GM12875 (cell line): Measurements from ENCODE around the gene PAFAH1B1.

ENCODE experiments used
- H3K4me3 ChIP-seq: one replicate; pipeline ENCODE4 v1.5.1; 2011; ENCODE audit warnings: low read depth, low read length, control low read depth
- TF ChIP-seq, protein P1 (sequence below): IDR thresholded peaks from 2 replicates; pipeline ENCODE4 v1.5.1; 2011; ENCODE audit warnings: low read depth, mild to moderate bottlenecking, control low read depth, inconsistent platforms, low read length, moderate library complexity, borderline replicate concordance; ENCODE audit not compliant: insufficient read depth

The PAFAH1B1 gene

DNA sequence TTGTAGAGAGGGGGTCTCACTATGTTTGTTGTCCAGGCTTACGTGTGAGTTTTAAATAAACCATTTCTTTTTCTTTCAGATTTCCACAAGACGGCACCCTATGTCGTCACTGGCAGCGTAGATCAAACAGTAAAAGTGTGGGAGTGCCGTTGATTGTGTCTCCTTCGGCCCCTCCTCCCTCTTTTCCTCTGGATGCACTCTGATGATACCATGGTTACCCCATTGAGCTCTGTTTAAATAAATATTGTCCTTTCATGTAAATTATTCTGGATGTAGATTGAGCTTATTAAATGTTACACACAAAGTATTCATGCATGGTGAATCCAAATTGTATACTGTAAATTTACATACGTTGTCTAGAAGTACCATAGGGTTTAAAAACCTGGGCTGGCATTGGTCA is 88.2 kb downstream of the PAFAH1B1 start:
- TF ChIP-seq, protein P1, sequence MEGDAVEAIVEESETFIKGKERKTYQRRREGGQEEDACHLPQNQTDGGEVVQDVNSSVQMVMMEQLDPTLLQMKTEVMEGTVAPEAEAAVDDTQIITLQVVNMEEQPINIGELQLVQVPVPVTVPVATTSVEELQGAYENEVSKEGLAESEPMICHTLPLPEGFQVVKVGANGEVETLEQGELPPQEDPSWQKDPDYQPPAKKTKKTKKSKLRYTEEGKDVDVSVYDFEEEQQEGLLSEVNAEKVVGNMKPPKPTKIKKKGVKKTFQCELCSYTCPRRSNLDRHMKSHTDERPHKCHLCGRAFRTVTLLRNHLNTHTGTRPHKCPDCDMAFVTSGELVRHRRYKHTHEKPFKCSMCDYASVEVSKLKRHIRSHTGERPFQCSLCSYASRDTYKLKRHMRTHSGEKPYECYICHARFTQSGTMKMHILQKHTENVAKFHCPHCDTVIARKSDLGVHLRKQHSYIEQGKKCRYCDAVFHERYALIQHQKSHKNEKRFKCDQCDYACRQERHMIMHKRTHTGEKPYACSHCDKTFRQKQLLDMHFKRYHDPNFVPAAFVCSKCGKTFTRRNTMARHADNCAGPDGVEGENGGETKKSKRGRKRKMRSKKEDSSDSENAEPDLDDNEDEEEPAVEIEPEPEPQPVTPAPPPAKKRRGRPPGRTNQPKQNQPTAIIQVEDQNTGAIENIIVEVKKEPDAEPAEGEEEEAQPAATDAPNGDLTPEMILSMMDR: no peak
- H3K4me3 ChIP-seq: no peak overlapping the region

DNA sequence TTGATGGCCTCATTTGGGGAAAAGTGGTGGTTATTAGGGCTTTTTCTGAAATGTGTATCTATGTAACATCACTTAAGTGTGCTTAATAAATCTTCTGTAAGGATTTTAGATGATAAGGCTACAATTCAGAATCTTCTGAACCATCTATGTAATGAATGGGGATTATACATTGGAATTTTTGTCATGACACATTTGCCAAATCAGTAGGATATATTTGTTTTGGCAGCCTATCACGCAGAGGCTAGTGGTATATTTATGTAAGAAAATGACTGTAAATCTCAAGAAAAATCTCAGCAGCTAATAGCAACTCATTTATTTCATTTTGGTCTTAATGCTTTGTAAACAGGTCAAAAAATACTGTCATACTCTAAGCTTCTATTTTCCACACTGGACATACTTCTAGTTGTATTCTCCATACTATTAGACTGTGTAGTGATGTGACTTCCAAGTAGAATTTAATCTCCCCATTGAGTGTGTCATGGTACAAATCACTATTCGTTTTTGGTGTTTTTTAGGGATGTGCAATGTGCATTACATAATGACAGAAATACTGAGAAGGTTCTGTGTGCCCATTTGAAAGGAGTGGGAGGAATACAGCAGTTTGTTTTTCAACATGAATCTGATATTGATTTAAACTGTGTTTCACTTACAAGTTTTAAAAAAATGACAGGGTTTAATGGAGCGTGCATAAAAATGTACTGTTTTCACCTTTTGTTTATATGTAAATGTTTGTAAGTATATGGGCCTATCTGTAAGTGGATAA is 88.9 kb downstream of the PAFAH1B1 start:
- TF ChIP-seq, protein P1: no peak
- H3K4me3 ChIP-seq: no peak overlapping the region

DNA sequence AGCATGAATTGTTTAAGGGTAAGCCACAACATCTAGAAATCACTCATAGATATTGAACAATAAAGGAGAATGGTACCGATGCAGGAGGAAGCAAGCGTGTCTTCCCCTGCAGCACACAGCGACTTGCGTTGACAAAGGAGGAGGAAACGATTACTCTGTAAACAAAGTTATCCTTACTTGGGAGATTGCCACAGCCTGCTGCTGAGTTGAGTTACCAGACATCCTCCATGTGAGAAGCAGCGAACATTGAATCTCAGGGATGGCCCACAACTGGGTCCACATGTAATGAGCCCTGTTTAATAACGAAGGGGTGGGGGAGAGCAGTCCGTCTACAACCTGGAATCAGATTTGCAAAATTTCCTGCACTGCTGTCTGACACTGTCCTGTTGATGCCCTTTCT is 90.5 kb downstream of the PAFAH1B1 start:
- no peak overlapping the region for H3K4me3 ChIP-seq
- TF ChIP-seq, protein P1: no peak

DNA sequence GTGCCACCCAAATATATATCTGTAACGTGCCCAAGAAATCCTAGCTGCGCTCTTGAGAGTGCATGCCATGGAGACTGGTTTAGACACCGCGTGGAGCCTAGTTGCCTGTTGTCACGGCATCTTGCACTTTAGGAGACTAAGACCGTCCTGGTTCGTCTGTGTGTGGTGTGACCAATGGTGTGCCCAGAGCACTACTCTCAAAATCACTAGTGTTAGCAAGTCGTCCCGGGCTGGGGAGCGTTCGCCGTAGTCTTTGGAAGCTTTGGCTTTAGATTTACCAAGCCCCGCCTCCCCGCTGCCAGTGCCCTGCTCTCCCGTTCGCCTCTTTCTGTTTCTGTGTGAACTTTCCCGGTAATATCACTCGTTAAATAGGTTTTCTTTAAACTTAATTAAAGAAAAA is 91.1 kb downstream of the PAFAH1B1 start:
- no peak overlapping the region for H3K4me3 ChIP-seq
- TF ChIP-seq, protein P1: no peak

DNA sequence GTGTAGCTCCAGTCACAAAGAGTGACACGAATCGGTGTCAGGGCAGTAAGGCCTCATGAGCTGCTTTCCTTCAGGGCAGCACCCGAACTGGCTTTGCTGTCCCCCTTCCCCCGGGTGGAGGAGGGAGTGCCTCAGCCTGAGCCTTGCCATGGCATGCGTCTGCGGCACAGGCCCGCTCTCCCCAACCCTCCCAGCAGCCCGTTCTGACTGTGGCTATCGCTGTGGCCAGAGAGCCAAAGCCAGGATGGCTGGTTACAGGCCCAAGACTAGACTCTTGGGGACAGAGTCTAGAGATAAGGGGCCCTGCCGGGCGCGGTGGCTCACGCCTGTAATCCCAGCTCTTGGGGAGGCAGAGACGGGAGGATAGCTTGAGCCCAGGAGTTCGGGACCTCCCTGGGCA is 92.2 kb downstream of the PAFAH1B1 start:
- TF ChIP-seq, protein P1: no peak
- no peak overlapping the region for H3K4me3 ChIP-seq

DNA sequence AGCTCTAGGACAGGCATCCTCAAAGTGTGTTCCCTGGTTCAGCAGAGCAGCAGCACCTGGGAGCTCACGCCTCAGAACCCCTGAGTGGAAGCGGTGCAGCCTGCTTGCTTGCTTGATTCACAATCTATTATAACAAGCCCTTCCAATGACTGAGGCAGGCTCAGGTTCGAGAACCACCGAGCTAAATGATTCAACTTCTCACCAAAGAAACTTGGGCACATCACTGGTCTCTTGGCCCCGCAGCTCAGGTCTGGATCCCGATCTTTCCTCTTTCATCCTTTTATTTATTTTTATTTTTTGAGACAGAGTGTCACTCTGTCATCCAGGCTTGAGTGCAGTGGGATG is 93.6 kb downstream of the PAFAH1B1 start:
- TF ChIP-seq, protein P1: no peak
- no peak overlapping the region for H3K4me3 ChIP-seq
